GM12865 (cell line): ENCODE results near the gene TMEM138.

Source experiments
- DNase-seq: peaks from one replicate; pipeline ENCODE4 v3.0.0; 2010; ENCODE audit warnings: low read depth
- H3K4me3 ChIP-seq: 2 replicates; pipeline ENCODE4 v1.5.1; 2011; ENCODE audit warnings: mild to moderate bottlenecking, low read depth, low read length, control low read depth
- CTCF ChIP-seq: IDR thresholded peaks from 2 replicates; pipeline ENCODE4 v1.5.1; 2011; ENCODE audit warnings: low read length, control low read depth, low read depth, inconsistent platforms; ENCODE audit not compliant: insufficient read depth; ENCODE audit errors: missing control alignments

The TMEM138 gene

GRCh38 chr11:61404103-61404502 is 41.9 kb downstream of the TMEM138 start:
- no peak for TF ChIP-seq CTCF
- DNase-seq = no peak
- H3K4me3 ChIP-seq = no peak overlapping the region

GRCh38 chr11:61404641-61405040 is 42.5 kb downstream of the TMEM138 start:
- DNase-seq = no peak
- no peak for TF ChIP-seq CTCF
- no peak overlapping the region for H3K4me3 ChIP-seq

GRCh38 chr11:61406067-61406466 is 43.9 kb downstream of the TMEM138 start:
- TF ChIP-seq CTCF = no peak
- no peak for DNase-seq
- H3K4me3 ChIP-seq = no peak overlapping the region

GRCh38 chr11:61406991-61407728 is 45.0 kb downstream of the TMEM138 start:
- no peak for DNase-seq
- TF ChIP-seq CTCF = no peak

DNA sequence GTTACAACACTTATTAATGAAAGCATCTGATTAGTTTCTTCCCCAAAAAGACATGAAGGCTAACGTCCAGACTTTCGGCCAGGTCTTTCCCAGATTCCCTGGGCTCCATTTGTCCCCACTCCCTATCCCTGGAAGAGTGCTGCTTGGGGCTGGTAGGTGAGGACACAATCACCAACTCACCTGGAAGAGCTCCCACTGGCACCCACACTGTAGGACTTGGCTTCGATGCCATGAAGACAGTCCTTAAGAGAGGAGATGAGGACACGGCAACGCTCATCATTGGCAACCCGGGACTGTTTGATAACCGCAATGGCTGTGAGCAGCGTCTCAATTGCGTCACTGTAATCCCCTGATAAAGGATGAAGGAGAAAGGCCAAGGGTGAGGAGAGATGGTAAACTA is 49.4 kb downstream of the TMEM138 start:
- no peak for DNase-seq
- no peak overlapping the region for H3K4me3 ChIP-seq
- TF ChIP-seq CTCF = no peak

More at GRCh38 chr11:61406991-61407728, 45.0 kb downstream of the TMEM138 start:
- H3K4me3 ChIP-seq = no peak overlapping the region

DNA sequence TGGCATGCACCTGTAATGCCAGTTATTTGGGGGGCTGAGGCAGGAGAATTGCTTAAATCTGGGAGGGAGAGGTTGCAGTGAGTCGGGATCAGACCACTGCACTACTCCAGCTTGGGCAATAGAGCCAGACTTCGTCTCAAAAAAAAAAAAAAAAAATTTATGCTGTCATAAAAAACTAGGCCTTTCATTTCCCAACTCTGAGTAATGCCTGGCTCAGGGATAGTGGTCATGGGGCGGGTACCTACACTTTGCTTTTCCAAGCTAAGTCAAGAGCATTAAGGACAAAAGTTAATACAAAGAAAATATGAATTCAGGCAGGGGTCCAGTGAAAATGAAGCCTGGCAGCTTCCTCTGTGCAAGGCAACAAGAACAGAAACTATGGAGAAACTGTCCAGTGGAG is 51.3 kb downstream of the TMEM138 start:
- DNase-seq = no peak
- no peak for TF ChIP-seq CTCF
- no peak overlapping the region for H3K4me3 ChIP-seq

DNA sequence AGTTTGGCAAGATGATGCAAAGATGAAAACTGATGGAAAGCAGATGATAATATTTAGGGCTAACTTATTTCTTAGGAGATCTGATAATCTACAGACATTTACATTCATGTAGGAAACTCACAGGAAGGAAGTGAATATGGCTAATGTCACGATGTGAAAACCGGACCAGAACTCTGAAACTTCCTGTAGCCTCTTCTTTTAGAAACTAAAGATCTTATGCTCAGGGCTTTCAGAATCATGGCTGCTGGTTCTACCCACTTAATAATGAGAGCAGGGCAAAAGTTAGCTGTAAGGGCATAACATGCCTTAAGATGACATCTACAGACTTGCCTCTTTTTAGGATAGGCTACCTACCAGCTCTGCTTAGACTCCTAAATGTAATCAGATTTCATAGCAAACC is 52.4 kb downstream of the TMEM138 start:
- H3K4me3 ChIP-seq = no peak overlapping the region
- DNase-seq = no peak
- TF ChIP-seq CTCF = no peak
